Measurements from ENCODE around the gene GEMIN7.

The GEMIN7 gene

GRCh38 chr19:45133661-45134060 lies 54.6 kb downstream of the GEMIN7 start:
- no peak overlapping the region for H3K4me2 ChIP-seq (ENCODE audit: low read length)

GRCh38 chr19:45135176-45135885 lies 56.3 kb downstream of the GEMIN7 start:
- Histone ChIP-seq H3F3A (ENCODE audit: insufficient read depth, low read length) (no peaks in the 10 kb centered on the region), H3K79me2 (ENCODE audit: insufficient read depth, low read length) (no peaks in the 10 kb centered on the region), H3K4me2 (ENCODE audit: low read length) (no peak overlapping the region; the same call in 1 of the 2 replicates), H3K4me3 (ENCODE audit: low read depth, low read length, poor library complexity, severe bottlenecking) (no peak overlapping the region), H4K20me1 (ENCODE audit: insufficient read depth, low read length) (no peaks in the 10 kb centered on the region), H3K9ac (ENCODE audit: low read length) (no peak overlapping the region; the same call in 1 of the 2 replicates), H3K9me2 (ENCODE audit: low read depth, low read length) (no peaks in the 10 kb centered on the region), H3K36me3 (ENCODE audit: insufficient read depth, low read length) (no peaks in the 10 kb centered on the region), H3K27me3 (ENCODE audit: insufficient read depth, low read length) (no peaks in the 10 kb centered on the region), H3K9me3 (ENCODE audit: low read length) (no peaks in the 10 kb centered on the region), H3K27ac (ENCODE audit: low read depth, low read length, poor library complexity, severe bottlenecking) (peak overlapping the region; percentile 74), H3K4me1 (ENCODE audit: insufficient read depth, low read length, severe bottlenecking) (peaks cover 61% of the 10 kb centered on the region), H2AFZ (ENCODE audit: low read length) (no peak overlapping the region)
- TF ChIP-seq EZH2 (IDR thresholded peaks at IDR 0.05; ENCODE audit: borderline replicate concordance, low read length) = no peak
- TF ChIP-seq CTCF (IDR thresholded peaks at IDR 0.05; ENCODE audit: low read length) = no peak

More at GRCh38 chr19:45133661-45134060, 54.6 kb downstream of the GEMIN7 start:
- H3K27ac ChIP-seq (ENCODE audit: low read depth, low read length, poor library complexity, severe bottlenecking) = peak overlapping the region; percentile 74
- H3K36me3 ChIP-seq (ENCODE audit: insufficient read depth, low read length) = no peaks in the 10 kb centered on the region
- H3K9me2 ChIP-seq (ENCODE audit: low read depth, low read length) = no peaks in the 10 kb centered on the region
- H3K9ac ChIP-seq (ENCODE audit: low read length) = no peak overlapping the region
- H3K4me3 ChIP-seq (ENCODE audit: low read depth, low read length, poor library complexity, severe bottlenecking) = no peak overlapping the region
- H4K20me1 ChIP-seq (ENCODE audit: insufficient read depth, low read length) = no peaks in the 10 kb centered on the region
- H2AFZ ChIP-seq (ENCODE audit: low read length) = no peak overlapping the region
- H3F3A ChIP-seq (ENCODE audit: insufficient read depth, low read length) = no peaks in the 10 kb centered on the region
- no peaks in the 10 kb centered on the region for H3K9me3 ChIP-seq (ENCODE audit: low read length)
- peaks cover 59% of the 10 kb centered on the region for H3K4me1 ChIP-seq (ENCODE audit: insufficient read depth, low read length, severe bottlenecking)
- H3K27me3 ChIP-seq (ENCODE audit: insufficient read depth, low read length) = no peaks in the 10 kb centered on the region
- no peak for TF ChIP-seq CTCF (IDR thresholded peaks at IDR 0.05; ENCODE audit: low read length)
- H3K79me2 ChIP-seq (ENCODE audit: insufficient read depth, low read length) = no peaks in the 10 kb centered on the region

GRCh38 chr19:45136507-45137178 lies 57.6 kb downstream of the GEMIN7 start:
- TF ChIP-seq CTCF (IDR thresholded peaks at IDR 0.05; ENCODE audit: low read length) (no peak), EZH2 (IDR thresholded peaks at IDR 0.05; ENCODE audit: borderline replicate concordance, low read length) (no peak)
- H3K27ac ChIP-seq (ENCODE audit: low read depth, low read length, poor library complexity, severe bottlenecking) = peak overlapping the region; percentile 93
- H3K79me2 ChIP-seq (ENCODE audit: insufficient read depth, low read length) = no peaks in the 10 kb centered on the region
- no peak overlapping the region for H2AFZ ChIP-seq (ENCODE audit: low read length)
- no peaks in the 10 kb centered on the region for H4K20me1 ChIP-seq (ENCODE audit: insufficient read depth, low read length)
- H3K9me3 ChIP-seq (ENCODE audit: low read length) = no peaks in the 10 kb centered on the region
- peak overlapping the region; percentile 60 for H3K4me2 ChIP-seq (ENCODE audit: low read length)
- H3K36me3 ChIP-seq (ENCODE audit: insufficient read depth, low read length) = peaks cover 6% of the 10 kb centered on the region; the same call in 1 of the 2 replicates
- H3K27me3 ChIP-seq (ENCODE audit: insufficient read depth, low read length) = no peaks in the 10 kb centered on the region
- no peaks in the 10 kb centered on the region for H3F3A ChIP-seq (ENCODE audit: insufficient read depth, low read length)
- H3K9ac ChIP-seq (ENCODE audit: low read length) = peak overlapping the region; percentile 50
- peaks cover 53% of the 10 kb centered on the region for H3K4me1 ChIP-seq (ENCODE audit: insufficient read depth, low read length, severe bottlenecking)
- no peaks in the 10 kb centered on the region for H3K9me2 ChIP-seq (ENCODE audit: low read depth, low read length)
- peak overlapping the region; percentile 25 for H3K4me3 ChIP-seq (ENCODE audit: low read depth, low read length, poor library complexity, severe bottlenecking)

All from OCI-LY1 (cell line).